Urothelium cell line (cell line): ENCODE measurements around the gene TENM3.

Experiments used
- DNase-seq: peaks from one replicate; pipeline ENCODE4 v3.0.0; 2011; ENCODE audit warnings: low spot score, mixed read lengths
- FAIRE-seq: peaks from 2 replicates; lab custom pipeline; 2011; peaks lifted over from hg19 to GRCh38; lab: Jason Lieb, UNC

TENM3 gene

DNA sequence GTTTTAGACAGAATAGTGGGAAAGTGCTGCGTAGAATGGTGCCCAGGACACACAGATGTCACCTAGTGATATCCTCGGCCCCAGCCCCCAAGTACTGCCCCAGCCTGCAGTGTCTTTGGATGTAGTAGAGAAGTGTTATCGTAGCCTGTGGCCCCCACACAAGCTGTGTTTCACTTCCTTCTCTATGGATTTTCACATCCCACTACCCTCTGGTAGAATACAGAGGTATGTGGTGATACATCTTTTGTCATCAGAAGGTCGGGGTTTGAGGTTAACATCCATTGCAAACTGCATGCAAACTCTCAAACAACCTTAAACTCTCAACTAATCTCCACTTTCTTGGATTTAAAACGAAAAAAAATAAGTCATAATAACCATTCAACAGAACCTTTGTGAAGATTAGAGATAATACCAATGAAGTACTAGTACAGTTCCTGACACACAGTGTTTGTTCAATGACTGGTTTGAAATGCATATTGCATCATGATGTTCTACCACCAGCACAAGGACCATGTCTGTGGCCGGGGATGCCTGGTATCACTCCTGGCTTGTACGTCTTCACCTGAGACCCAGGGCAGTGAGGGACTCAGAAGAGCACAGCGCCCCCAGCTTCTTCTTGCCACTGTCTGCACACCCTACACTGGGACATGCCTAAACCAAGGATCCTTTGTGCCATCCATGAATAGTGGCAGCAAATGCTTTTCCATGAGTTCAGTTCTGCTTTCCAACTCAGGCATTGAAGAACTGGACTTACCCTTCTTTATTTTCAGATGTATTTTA lies 406.7 kb downstream of the TENM3 start:
- FAIRE-seq, result no peak
- DNase-seq, result no peak

DNA sequence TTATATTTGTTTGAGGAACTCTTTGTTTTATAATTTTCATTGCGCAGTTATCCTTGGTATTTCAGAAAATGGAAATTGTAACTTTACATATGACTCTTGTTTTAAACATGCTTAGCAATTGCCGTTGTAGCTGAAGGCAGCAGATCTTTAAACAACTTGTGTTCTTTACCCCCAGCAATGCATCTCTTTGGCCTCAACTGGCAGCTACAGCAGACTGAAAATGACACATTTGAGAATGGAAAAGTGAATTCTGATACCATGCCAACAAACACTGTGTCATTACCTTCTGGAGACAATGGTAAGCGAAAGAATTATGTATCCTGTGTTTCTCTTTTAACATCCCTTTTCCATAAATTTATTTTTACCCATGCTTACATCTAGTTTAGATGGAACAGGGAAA lies 410.4 kb downstream of the TENM3 start:
- no peak for FAIRE-seq
- no peak for DNase-seq

DNA sequence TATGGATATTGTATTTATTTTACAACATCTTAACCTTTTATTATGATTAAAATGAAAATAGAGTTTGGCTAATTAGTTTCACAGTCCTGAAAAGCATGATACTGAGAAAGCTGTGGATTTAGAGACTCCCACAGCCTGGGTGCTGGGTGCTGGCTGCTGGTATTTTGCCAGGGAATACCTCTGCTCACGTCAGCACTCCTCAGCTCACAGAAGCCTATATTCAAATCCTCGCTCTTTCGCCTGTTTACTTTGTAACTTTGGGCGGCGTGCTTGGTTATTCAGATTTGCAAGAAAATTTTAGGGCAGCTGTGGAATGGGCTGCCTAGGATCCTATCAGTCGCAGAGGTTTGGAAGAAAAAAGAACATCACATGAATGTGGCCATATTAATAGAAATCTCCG lies 412.1 kb downstream of the TENM3 start:
- DNase-seq (no peak), FAIRE-seq (no peak)

DNA sequence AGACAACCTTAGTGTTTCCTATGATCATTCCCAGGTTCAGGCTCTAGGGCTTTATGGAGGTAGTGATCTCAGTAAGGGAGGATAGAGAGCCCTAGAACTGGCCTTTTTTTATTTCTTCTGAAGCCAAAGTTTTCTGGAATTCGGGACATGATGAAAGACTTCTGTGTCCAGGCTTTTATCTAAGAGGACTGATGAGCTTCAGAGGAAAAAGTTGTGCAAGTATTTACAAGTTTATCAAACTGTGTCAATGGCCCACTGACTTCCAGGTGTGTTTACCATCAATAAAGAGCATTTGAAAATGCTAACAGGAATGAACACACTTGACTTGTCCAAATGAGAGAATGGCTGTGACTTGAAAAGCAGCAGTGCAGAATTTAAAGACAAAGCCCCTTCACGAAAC lies 419.3 kb downstream of the TENM3 start:
- FAIRE-seq, result no peak
- DNase-seq, result no peak

DNA sequence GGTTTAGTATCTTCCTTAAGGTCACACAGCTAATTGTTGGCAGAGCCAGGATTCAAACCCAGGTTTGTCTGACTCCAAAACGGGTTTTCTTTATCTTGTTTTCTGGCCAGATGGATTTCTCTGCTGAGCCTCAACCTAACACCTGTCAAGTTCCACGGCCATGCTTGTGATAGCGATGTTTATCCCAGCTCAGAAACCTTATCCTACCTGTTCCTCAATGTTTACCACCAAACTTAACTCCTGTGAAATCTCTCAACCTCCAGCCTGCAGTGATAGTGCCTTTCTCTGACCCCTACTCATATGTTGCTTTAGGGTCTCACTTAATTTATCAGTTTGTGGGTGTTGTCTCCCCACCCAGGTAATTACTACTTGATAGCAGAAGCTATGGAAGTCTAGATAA lies 428.0 kb downstream of the TENM3 start:
- FAIRE-seq, result no peak

DNA sequence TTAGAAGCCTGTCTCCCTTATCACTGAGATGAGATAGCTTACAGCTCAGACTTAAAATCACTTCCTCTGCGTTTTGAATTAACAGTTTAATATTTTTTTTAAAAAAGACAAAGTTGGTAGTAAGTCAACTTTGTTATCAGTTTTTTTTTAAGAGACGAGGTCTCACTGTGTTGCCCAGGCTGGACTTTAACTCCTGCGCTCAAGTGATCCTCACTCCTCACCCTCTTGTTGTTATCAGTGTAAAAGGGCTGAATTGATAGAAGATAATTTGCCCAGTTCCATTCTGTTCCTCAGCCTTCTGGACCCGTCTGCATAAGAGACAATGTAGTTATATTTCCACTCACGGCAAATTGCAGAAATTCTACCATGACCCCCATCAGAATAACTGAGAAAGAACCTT lies 428.5 kb downstream of the TENM3 start:
- DNase-seq, result no peak
- FAIRE-seq, result no peak

More for the DNA sequence above, 428.0 kb downstream of the TENM3 start:
- no peak for DNase-seq

DNA sequence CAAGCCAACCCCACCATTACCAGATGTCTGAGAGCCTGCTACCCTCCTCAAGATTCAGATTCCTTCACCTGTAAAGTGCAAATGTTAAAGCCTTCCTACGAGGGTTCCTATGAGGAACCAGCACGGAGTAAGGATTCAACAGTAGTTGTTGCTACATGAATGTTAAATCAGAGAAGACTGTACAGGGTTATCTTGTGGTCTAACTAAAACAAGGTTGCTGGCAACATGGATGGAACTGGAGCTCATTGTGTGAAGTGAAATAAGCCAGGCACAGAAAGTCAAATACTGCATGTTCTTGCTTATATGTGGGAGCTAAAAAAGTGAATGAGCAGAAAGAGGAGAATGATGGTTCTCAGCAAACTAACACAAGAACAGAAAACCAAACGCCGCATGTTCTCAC lies 435.4 kb downstream of the TENM3 start:
- no peak for DNase-seq
- no peak for FAIRE-seq

DNA sequence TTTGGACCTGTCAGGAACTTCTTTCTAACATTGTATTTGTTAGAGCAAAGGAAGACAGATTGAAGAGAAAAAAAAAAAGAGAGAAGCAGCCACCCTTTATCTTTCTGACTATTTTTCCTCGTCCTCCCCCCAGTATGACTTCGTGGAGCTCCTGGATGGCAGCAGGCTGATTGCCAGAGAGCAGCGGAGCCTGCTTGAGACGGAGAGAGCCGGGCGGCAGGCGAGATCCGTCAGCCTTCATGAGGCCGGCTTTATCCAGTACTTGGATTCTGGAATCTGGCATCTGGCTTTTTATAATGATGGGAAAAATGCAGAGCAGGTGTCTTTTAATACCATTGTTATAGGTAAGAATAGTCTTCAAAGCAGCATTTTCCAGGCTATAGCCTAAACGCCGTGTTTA lies 436.3 kb downstream of the TENM3 start:
- DNase-seq, result no peak
- no peak for FAIRE-seq

DNA sequence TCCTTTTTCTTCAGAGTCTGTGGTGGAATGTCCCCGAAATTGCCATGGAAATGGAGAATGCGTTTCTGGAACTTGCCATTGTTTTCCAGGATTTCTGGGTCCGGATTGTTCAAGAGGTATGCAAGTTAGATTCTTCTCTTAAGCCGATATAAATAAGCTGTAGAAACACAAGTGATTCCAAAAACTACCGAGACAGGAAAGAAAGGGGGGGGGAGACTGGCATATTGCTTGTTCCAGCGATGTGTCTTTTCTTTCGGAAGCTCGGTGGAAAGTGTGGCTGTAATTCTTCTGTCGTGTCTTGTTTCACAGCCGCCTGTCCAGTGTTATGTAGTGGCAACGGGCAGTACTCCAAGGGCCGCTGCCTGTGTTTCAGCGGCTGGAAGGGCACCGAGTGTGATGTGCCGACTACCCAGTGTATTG lies 437.0 kb downstream of the TENM3 start:
- DNase-seq, result no peak
- no peak for FAIRE-seq

DNA sequence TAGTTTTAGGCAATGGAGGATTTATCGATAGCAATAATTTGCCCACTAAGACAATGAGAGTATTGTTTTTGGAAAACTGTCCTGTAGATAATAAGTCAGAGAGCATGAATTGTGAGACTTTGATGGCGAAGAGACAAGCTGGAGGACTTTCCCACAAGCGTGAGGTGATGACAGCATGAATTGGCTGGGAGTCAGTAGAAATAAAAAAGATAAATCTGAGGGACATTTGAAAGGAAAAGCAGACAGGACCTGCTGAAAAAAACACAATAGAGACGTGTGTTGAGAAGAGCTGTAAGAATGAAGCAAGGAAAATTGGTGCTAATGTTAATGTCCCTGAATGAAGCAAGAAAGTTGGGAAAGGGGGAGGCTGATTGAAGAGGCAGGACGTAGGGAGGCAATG lies 440.5 kb downstream of the TENM3 start:
- DNase-seq, result no peak
- no peak for FAIRE-seq

DNA sequence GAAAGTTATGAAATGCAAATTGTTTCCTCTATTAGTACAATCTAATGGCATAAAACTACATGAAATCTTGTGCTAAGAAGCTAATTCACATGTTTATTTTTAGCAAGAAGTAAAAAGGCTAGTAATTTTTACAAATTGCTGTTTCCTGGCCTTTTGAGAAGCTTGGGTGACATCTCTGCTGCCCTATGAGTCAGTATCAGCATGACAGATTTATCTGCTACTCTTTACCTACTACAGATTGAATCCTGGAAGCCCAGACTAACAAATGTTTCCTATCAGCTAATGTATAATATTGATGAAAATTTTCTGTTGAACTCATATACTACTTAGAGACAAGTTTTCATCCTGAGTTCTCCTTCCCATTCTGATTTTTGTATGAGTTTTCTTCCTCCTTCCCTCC lies 441.6 kb downstream of the TENM3 start:
- DNase-seq, result no peak
- FAIRE-seq, result no peak

DNA sequence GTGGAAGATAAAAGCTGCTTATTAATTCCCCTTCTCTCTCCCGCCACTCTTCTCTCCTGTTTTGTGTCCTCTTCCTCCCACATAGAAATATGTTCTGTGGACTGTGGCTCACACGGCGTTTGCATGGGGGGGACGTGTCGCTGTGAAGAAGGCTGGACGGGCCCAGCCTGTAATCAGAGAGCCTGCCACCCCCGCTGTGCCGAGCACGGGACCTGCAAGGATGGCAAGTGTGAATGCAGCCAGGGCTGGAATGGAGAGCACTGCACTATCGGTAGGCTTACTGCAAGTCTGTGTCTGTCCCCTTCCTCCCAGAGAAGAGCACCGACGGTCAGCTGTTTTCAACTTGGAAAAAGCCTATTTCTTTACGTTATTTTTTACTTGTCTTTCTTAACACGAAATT lies 444.9 kb downstream of the TENM3 start:
- DNase-seq, result no peak
- no peak for FAIRE-seq

DNA sequence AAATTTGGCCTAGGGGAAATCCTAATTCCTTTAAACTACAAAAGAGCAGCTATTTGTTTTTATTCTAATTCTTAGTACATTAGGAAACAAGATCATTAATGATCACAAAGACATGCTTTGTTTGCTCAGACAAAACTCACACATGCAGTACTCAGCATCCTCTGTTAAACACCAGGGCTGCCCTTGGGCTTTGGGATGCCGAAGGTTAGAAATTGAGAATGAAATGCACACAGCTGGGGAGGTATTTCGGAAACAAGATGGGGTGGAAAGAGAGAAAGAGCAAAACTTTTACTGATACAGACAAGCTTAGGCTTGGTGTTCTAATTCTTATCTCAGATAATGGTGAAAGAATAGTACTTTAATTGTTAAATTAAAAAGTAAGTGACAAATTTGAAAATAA lies 451.3 kb downstream of the TENM3 start:
- DNase-seq, result no peak
- FAIRE-seq, result no peak

DNA sequence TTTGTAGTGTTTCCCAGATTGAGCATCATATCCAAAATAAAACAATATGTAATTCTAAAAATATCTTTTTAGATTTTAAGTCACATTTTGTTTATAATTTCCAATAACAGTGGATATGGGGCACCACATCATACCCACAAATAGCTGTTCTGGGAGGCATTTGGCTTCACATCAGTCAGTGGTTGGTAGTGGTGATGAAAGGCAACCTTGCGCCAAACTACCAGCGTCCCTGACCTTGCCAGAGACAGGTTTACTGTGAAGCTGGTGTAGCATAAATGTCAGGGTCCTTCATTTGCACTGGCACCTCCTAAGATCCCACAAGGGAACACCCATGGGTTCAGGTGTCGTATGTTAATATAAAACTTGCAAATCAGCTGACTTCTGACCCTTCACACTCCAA lies 451.8 kb downstream of the TENM3 start:
- FAIRE-seq (no peak), DNase-seq (no peak)

DNA sequence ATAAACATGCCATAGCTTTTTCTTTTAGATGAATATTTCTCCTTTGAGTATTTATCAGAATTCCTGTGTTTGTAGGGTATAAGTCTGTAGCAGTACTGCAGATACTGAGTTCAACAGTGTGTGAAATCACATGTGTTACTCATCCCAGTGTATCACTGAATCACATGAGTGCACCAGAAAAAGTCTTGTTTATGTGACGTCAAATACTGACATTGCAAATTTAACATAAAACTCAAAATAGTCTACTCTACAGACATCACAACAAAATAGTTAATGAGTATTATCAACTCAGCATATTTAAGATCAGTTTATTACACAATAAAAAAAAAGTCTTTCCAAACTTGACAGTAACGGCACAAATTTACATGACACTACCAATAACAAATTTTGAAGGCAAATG lies 452.6 kb downstream of the TENM3 start:
- FAIRE-seq (no peak), DNase-seq (no peak)

DNA sequence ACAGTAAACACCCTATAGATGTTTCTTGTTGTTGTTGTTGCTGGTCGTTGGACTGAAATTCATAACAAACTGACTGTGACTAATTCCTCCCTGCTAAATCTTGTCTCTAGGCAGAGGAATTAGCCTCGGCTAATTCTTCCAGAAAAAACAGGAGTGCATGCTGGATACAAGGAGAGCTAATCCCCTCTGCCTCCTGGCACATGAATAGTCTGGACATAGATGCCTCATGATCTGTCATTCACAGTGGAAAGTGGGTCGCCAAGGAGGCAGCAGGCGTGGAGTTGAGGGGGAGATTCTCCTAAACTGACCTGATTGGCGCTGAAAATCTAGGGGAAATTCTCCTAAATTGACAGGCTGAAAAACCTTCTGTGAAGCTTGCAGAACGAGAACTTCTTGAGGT lies 453.9 kb downstream of the TENM3 start:
- no peak for FAIRE-seq

DNA sequence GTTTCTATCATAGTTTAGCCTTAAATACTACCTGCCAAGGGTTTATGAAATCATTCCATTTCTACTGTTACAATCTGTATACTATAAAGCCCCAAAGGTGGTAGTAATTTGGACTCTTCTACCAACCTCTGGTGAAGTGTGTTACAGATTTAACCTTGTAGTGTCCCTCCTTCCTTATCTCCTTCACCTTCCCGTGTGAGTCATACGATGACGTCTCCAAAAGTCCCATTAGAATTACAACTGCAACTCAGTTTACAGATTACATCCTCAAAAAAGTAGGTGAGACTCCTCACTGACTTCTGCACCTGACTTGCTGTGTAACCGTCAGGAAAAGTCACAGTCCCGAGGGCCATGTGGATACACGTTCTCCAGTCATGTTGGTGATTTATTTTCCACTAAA lies 455.0 kb downstream of the TENM3 start:
- FAIRE-seq, result no peak
- DNase-seq, result no peak

More for the DNA sequence above, 453.9 kb downstream of the TENM3 start:
- no peak for DNase-seq

DNA sequence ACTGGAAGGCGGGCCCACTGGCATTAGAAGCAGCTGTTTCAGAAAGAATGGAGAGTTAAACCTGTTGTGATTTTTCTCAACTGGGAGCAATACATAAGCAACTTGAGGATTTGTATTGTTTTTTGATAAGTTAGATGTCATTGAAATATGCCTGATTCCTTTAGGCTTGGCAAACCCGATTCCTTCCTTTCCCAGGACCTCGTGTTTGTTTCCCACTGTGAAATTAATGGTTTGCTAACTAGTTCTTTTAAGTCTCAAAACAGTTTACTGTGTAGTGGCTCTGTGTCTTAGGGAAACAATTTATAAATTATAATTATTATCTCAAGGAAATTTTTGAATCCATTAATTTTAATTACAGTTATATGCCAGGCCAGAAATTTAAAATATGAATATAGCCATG lies 456.0 kb downstream of the TENM3 start:
- no peak for FAIRE-seq
- DNase-seq, result no peak

DNA sequence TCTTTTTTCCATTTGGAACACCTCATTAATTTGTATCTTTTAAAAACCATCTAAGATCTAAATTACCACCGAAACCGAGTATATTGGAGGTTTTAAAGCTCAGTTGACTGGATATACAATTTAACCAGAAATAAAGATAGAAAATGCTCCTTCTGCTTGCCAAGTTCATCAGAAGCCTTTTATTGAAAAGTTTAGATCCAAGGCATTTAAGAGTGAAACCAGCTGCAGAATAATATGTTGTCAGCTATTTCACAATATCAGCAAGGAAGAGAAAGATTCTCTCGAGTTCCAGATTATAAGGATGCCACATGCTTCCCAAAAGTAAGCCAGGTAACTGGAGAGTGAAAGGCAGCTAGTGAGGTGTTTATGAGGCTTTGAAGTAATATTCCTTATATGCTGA lies 456.6 kb downstream of the TENM3 start:
- FAIRE-seq, result no peak
- DNase-seq, result no peak

DNA sequence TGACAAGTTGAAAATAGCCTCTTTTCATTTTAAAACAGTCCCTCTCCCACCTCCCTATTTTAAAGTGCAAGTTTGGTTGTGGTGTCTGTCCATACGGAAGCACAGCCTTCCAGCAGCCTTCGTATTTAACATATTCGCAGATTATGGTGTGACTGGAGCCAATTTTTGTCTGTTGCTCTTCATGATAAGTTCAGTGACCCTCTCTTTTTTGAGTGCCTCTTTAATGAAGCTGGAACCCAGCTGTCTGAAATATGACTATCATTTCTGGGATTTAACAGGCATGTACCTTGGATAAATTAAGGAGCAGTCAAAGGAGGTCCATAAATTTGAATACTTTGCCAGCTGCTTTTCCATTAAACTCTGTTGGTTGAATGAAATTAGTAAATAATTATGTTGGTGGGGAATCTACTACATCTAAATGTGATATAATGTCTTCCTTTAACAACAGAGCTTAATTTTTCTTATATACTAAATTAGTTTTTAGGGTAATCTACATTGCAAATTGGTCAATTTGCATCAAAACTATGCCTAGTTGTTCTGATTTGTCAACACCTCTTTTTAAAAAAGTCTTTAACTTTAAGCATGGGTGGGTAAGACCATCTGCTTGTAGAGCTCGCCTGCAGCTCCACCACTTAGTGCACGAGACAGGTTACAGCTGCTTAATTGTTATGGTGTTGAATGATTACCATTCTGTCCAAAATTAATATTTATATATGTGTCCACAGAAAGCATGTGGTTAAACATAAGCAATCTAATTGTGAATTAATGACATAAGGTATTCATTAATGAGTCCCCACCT lies 457.4 kb downstream of the TENM3 start:
- DNase-seq, result no peak
- FAIRE-seq, result no peak

DNA sequence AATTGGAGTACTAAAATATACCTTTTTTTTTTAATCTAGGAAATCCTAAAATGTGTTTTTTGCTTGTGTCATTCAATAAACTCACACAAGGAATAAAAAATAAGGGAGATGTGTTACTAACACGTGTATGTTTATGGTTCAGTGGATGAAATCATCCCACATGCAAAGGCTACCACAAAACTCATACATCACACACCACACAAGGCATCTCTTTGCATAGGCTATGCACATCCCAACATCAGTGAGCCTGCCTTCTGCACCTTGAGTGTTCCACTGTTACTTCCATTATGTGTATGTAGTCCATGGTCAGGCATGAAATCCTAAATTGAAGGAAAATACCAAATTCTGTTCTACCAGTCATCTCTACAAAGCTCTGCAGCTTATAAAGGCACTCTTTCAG lies 460.9 kb downstream of the TENM3 start:
- FAIRE-seq (no peak), DNase-seq (no peak)

DNA sequence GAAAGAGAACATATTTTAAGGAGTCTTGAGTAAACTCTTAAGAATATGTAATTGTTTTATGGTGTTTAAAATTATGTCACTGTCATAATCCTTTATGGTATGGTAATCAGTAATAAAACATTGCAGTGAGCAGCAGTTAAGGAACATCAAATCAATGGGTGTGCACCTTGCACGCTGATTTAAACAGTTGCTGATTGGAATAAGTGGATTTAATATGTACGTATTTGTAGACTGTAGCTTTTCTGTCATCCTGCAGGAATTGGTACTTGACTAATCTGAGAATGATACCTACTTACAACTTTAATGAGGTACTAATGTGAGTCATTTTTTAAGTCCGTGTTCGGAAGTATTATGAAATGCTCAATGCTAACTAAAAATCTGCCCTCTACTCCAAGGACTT lies 461.7 kb downstream of the TENM3 start:
- no peak for DNase-seq
- no peak for FAIRE-seq
